ENCODE data around the gene GRK3.

DNA sequence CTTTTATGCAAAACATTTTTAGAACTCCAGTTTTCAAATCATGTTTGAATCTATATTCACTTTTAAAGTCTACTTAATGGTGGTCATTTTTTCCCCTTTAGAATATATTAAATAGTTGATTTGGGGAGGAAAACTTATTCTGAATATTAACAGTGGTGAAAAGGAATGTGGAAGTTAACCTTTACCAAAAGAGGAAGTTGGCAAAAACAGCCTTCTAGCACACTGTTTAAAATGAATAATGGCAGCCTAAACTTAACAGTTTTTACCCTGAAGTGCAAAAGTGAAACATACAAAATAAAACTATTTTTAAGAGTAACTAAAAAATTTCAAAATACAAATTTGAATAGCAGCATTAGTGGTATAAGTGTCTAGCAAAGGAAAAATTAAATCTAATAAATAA is 86.4 kb downstream of the GRK3 start:
- TF ChIP-seq, protein P1, sequence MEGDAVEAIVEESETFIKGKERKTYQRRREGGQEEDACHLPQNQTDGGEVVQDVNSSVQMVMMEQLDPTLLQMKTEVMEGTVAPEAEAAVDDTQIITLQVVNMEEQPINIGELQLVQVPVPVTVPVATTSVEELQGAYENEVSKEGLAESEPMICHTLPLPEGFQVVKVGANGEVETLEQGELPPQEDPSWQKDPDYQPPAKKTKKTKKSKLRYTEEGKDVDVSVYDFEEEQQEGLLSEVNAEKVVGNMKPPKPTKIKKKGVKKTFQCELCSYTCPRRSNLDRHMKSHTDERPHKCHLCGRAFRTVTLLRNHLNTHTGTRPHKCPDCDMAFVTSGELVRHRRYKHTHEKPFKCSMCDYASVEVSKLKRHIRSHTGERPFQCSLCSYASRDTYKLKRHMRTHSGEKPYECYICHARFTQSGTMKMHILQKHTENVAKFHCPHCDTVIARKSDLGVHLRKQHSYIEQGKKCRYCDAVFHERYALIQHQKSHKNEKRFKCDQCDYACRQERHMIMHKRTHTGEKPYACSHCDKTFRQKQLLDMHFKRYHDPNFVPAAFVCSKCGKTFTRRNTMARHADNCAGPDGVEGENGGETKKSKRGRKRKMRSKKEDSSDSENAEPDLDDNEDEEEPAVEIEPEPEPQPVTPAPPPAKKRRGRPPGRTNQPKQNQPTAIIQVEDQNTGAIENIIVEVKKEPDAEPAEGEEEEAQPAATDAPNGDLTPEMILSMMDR (IDR thresholded peaks at IDR 0.05; ENCODE audit: low read depth, low read length) = no peak
- TF ChIP-seq MYC (IDR thresholded peaks at IDR 0.05; ENCODE audit: low read depth, low read length) (no peak), POLR2A (IDR thresholded peaks at IDR 0.05; ENCODE audit: extremely low read depth, insufficient read length) (no peak)
- TF ChIP-seq, protein P2, sequence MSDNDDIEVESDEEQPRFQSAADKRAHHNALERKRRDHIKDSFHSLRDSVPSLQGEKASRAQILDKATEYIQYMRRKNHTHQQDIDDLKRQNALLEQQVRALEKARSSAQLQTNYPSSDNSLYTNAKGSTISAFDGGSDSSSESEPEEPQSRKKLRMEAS (IDR thresholded peaks at IDR 0.05; ENCODE audit: low read depth, low read length) = no peak
